Endothelial cell of umbilical vein (primary cell): Measurements from ENCODE around the gene ACTG1. TPM values are rescaled to one million over a fixed set of nuclear protein-coding genes. Genes with fewer than 3 reads are reported as not detected.
A peak's percentile ranks its signal among the peaks of the same experiment; 100 is the strongest.

Experiments used
- BruUV-seq: library from RNA; stranded (reverse); fragments of 400-500 nt; replicated peaks from 2 replicates; lab custom pipeline; 2021; lab: Mats Ljungman, UMichigan
- CTCF ChIA-PET: fragments of 300-600, 350-600 bp; sonication (Branson Sonifier 250); formaldehyde crosslinking; loops from one replicate; lab custom pipeline; 2021; ENCODE audit warnings: antibody characterized with exemption, inconsistent platforms; lab: Charles Lee
- POLR2A ChIA-PET: fragments of 300-600, 350-600 bp; sonication (Branson Sonifier 250); formaldehyde crosslinking; loops from one replicate; lab custom pipeline; 2021; ENCODE audit warnings: antibody characterized with exemption, inconsistent platforms; lab: Charles Lee
- DNase-seq: peaks from one replicate; pipeline ENCODE4 v3.0.0-alpha.2; 2011; ENCODE audit warnings: low read depth, low spot score
- FAIRE-seq: peaks from 2 replicates; lab custom pipeline; 2011; peaks lifted over from hg19 to GRCh38; lab: Jason Lieb, UNC
- H2AFZ ChIP-seq: 2 replicates; pipeline ENCODE4 v1.6.0; 2012; ENCODE audit warnings: low read depth, low read length, control low read depth, inconsistent platforms
- H3K27ac ChIP-seq: 2 replicates; pipeline ENCODE4 v1.5.1; 2011; ENCODE audit warnings: low read depth, mild to moderate bottlenecking, control low read depth, low read length, moderate library complexity; ENCODE audit not compliant: insufficient read depth
- H3K27me3 ChIP-seq, 2 experiments: 2 replicates each; pipeline versions ENCODE4 v1.6.0 to v1.6.1; 2011; ENCODE audit warnings: low read length in 2 of 2, mixed read lengths in 1 of 2; ENCODE audit not compliant: control insufficient read depth in 2 of 2, insufficient read depth in 2 of 2
- H3K36me3 ChIP-seq, 2 experiments: 2 replicates in 1 of 2; 3 replicates in 1 of 2; pipeline ENCODE4 v1.5.1; 2011; ENCODE audit warnings: low read length in 2 of 2, mild to moderate bottlenecking in 1 of 2, moderate library complexity in 1 of 2; ENCODE audit not compliant: control insufficient read depth in 2 of 2, insufficient read depth in 2 of 2; ENCODE audit errors: extremely low read depth in 1 of 2
- H3K4me1 ChIP-seq: 3 replicates; pipeline ENCODE4 v1.5.1; 2011; ENCODE audit warnings: mild to moderate bottlenecking, low read length; ENCODE audit not compliant: control insufficient read depth, insufficient read depth; ENCODE audit errors: extremely low read depth
- H3K4me2 ChIP-seq: 2 replicates; pipeline ENCODE4 v1.6.1; 2011; ENCODE audit warnings: low read length, control low read depth, mixed read lengths; ENCODE audit not compliant: insufficient read depth
- H3K4me3 ChIP-seq, 3 experiments: fragments of 200-600 bp in 1 of 3; sonication (generic), shearing (Covaris generic) in 1 of 3; replicated peaks in 1 of 3; 2 replicates each; pipeline ENCODE4 v1.5.1; 2011 to 2016; ENCODE audit warnings: control low read depth in 3 of 3, low read length in 3 of 3, mild to moderate bottlenecking in 2 of 3, inconsistent platforms in 1 of 3, low read depth in 1 of 3, moderate library complexity in 1 of 3; ENCODE audit not compliant: insufficient read depth in 1 of 3
- H3K79me2 ChIP-seq: 2 replicates; pipeline ENCODE4 v1.6.0; 2012; ENCODE audit warnings: low read length, inconsistent platforms; ENCODE audit not compliant: control insufficient read depth, insufficient read depth
- H3K9ac ChIP-seq: replicated peaks from 2 replicates; pipeline ENCODE3; 2011; ENCODE audit warnings: low read length, control low read depth; ENCODE audit not compliant: insufficient read depth; ENCODE audit errors: extremely low read depth
- H3K9me1 ChIP-seq: replicated peaks from 3 replicates; pipeline ENCODE4 v1.6.0; 2011; ENCODE audit warnings: mild to moderate bottlenecking, low read length; ENCODE audit not compliant: control insufficient read depth, insufficient read depth; ENCODE audit errors: extremely low read depth
- H3K9me3 ChIP-seq: replicated peaks from 2 replicates; pipeline ENCODE4 v1.5.1; 2012; ENCODE audit warnings: low read length, inconsistent platforms; ENCODE audit not compliant: control insufficient read depth, insufficient read depth
- H4K20me1 ChIP-seq: replicated peaks from 2 replicates; pipeline ENCODE3; 2011; ENCODE audit warnings: mild to moderate bottlenecking, low read length; ENCODE audit not compliant: control insufficient read depth, insufficient read depth; ENCODE audit errors: extremely low read depth
- CTCF ChIP-seq, 2 donors: IDR thresholded peaks; 1 replicate in 1 of 2; 2 replicates in 1 of 2; pipeline ENCODE4 v1.5.1; 2011; ENCODE audit warnings: low read length in 2 of 2, mild to moderate bottlenecking in 2 of 2, moderate library complexity in 2 of 2, control low read depth in 1 of 2, inconsistent platforms in 1 of 2, low read depth in 1 of 2; ENCODE audit not compliant: insufficient read depth in 1 of 2; ENCODE audit errors: extremely low read depth in 1 of 2
- EZH2 ChIP-seq: IDR thresholded peaks from 2 replicates; pipeline ENCODE4 v1.6.1; 2012; ENCODE audit warnings: borderline replicate concordance, low read depth, mild to moderate bottlenecking, moderate library complexity, low read length, inconsistent platforms; ENCODE audit not compliant: severe bottlenecking
- FOS ChIP-seq: IDR thresholded peaks from 2 replicates; pipeline ENCODE4 v1.6.1; 2011; ENCODE audit warnings: mild to moderate bottlenecking, low read length, moderate library complexity, borderline replicate concordance; ENCODE audit not compliant: insufficient read depth
- MAX ChIP-seq: IDR thresholded peaks from 2 replicates; pipeline ENCODE4 v1.6.1; 2011; ENCODE audit not compliant: insufficient read depth, insufficient read length
- MYC ChIP-seq: IDR thresholded peaks from one replicate; pipeline ENCODE4 v1.6.1; 2011; ENCODE audit warnings: mild to moderate bottlenecking, low read depth, low read length
- POLR2AphosphoS5 ChIP-seq: IDR thresholded peaks from 2 replicates; pipeline ENCODE4 v1.6.1; 2012; ENCODE audit warnings: low read depth, mild to moderate bottlenecking, control low read depth, low read length, moderate library complexity; ENCODE audit not compliant: insufficient read depth
- dilution Hi-C: fragments of 300-500 bp; cut with MboI; formaldehyde crosslinking; loops from one replicate; pipeline ENCODE4 v1.15.0; 2019; ENCODE audit warnings: low sequenced_read_pairs; ENCODE audit not compliant: extremely low pct_ligation_motif_present
- intact Hi-C: fragments of 100-400 bp; cut with micrococcal nuclease; formaldehyde crosslinking; loops from one replicate; pipeline ENCODE4 v1.10.0; 2022
- polyA plus RNA-seq, 4 experiments: library from polyadenylated mRNA; depleted of rRNA in 3 of 4; stranded (reverse) in 3 of 4; unstranded in 1 of 4; fragments of >200 nt; gene quantifications; 2 replicates each; pipeline versions ENCODE4 v1.2.1 to v1.2.3, GENCODE V29; 2011 to 2012; ENCODE audit warnings: missing spikeins in 1 of 4
- total RNA-seq: library from RNA; stranded (reverse); gene quantifications from 2 replicates; pipeline ENCODE4 v1.2.3, GENCODE V29; 2021

Gene ACTG1
- total and polyA plus RNA-seq, 2 donors (not counting 3 experiments of a cell fraction or from before 2014, with no cell fraction given): 6,127 to 10,663 TPM

- Histone ChIP-seq H3K79me2 (no peaks in the 10 kb centered on the region), H3K27ac (no peak overlapping the region), H2AFZ (no peak overlapping the region), H3K9me1 (no peaks in the 10 kb centered on the region), H3K9me3 (no peaks in the 10 kb centered on the region), H3K27me3 (no peaks in the 10 kb centered on the region), H4K20me1 (no peaks in the 10 kb centered on the region), H3K36me3 (no peaks in the 10 kb centered on the region), H3K4me2 (no peak overlapping the region), H3K9ac (no peak overlapping the region), H3K4me1 (no peaks in the 10 kb centered on the region), H3K4me3 (no peak overlapping the region)
- intact Hi-C loops (no loop called here), dilution Hi-C loops (no loop called here)
- TF ChIP-seq FOS (no peak), POLR2AphosphoS5 (no peak), EZH2 (no peak), MAX (peak; percentile 64), CTCF (IDR thresholded peaks at IDR 0.05; ENCODE audit: extremely low read depth in 1 of 2, insufficient read depth in 1 of 2, low read depth in 1 of 2, low read length in 2 of 2) (no peak), MYC (no peak)
- DNase-seq: peak; percentile 32
- no TSS peak for BruUV-seq
- POLR2A ChIA-PET: interaction anchor here (0.6 kb wide), 1 partner anchor 53 kb away, joined by 4 read pairs; no protein-coding TSS in a partner anchor
- FAIRE-seq: no peak
- CTCF ChIA-PET: interaction anchor here (1.0 to 1.2 kb wide), 2 partner anchors 13 to 15 kb away, joined by 3 read pairs; no protein-coding TSS in a partner anchor
Observed at GRCh38 chr17:81471818-81472456, 40.7 kb downstream of the ACTG1 start.
